ENCODE results near the gene TTC39C.
A peak's percentile ranks its signal among the peaks of the same experiment; 100 is the strongest.

The TTC39C gene

DNA sequence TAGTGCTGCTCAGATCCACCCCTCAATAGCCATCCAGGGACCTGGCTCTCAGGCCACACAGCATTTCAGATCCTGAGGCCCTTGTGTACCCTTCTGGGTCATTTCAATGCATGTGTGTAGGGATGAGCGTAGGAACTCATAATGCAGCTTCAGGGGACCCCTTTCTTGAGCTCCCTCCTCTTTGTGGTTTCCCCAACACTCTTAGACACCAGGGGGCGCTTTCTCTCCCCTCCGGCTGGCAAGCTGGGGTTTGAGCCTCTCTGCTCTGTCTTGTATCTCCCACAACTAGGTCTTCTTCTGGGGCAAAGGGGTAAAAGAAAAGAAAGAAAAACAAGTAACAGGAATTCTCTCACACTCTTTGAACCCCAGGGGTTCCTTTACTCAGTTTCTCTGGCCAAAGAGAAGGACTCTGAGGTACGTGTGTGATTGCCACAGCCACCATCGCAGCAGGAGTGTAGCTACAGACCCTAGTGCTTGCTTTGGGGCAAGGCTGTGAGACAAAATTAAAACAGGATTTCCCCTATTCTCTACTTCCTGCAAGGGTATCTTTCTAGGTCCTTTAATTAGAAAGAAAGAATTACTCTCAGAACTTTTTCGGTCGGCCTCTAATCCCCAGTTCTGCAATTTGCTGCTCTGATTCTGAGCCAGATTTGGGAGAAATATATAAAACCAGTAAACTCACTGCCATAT, 162.3 kb downstream of the TTC39C start:
- DNase-seq (ENCODE audit: extremely low read depth in 1 of 2, low read depth in 1 of 2): peak in 1 of 2 donors; percentile 17

DNA sequence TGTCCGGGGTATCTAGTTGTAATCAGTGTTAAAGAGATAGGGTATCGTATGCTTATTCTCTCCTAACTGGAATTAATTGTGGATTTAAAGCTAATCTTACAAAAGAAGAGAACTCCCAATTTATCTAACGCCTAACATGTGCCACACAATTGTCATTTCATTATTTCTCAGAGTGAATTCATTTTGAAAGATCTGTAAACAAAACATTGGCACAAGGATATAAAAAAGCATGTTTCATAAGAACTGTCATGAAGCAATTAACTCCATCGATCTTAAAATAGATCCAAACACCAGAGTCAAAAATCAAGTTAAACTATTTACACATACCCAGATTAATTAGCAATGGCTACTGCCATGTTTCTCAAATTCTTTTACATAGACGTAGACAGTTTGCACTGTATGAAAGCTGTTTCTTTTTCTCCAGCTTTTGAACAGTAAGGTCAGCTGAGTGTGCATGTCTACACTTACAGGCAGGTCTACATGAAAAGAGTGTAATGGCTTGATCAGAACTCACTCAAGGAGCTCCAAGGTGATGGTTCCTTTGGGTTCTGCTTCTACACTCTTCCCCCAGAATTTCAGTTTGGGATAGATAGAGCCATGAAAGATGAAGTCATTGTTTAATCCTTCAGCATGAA, 163.1 kb downstream of the TTC39C start:
- no peak for DNase-seq (ENCODE audit: extremely low read depth in 1 of 2, low read depth in 1 of 2)

GRCh38 chr18:24180048-24180447, 165.5 kb downstream of the TTC39C start:
- no peak for DNase-seq (ENCODE audit: extremely low read depth in 1 of 2, low read depth in 1 of 2)

- DNase-seq (ENCODE audit: extremely low read depth in 1 of 2, low read depth in 1 of 2): no peak
Measured at GRCh38 chr18:24181806-24182205, 167.3 kb downstream of the TTC39C start.
